ENCODE measurements around the gene KIAA1217.
A peak's percentile ranks its signal among the peaks of the same experiment; 100 is the strongest.

KIAA1217 gene

DNA sequence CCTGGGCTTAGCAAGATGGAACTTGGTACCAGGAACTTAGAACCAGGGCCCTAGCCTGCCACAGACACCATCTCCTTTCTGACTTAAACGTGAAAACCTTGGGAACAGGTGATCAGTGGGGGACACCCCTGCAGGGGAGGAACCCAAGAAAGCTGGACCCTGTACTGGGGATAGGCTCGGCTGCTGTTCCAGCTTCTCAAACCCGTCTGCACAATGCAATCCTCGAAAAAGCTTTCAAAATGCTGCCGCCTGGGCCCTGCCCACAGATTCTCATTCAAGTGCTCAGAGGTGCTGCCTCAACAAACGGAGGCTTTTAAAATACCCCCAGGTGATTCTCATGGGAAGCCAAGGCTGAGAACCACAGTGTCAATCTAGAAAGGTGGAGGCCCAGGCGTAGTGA lies 345.1 kb downstream of the KIAA1217 start:
- DNase-seq, result no peak

DNA sequence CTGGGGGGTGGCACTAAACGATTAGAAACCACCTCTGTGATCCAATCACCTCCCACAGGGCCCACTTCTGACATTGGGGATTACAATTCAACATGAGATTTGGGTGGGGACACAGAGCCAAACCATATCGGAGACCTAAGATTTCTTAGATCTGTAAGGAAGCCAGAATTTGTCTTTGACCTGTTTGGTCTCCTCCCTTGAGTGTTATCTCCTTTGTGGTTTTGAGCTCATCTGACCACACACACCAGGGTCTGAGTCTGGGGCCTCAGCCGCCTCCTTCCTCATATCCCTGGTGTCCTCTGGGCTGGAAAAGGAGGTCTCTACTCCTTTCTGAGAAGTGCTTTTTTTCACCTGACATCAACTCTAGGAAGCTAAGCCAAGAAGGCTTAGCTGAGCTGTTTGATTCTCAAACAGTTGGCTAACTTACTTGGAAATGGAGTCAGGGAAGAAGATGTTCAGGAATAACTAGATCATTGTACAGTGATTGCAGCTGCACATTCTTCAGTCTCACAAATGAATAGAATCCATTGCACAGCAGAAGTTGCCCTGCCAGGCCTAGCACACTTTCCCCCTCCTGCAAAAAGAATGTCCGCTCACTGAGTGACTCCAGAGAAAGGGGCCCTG lies 347.3 kb downstream of the KIAA1217 start:
- DNase-seq, result no peak

GRCh38 chr10:24556750-24557742 lies 348.1 kb downstream of the KIAA1217 start:
- DNase-seq, result peak; percentile 60

DNA sequence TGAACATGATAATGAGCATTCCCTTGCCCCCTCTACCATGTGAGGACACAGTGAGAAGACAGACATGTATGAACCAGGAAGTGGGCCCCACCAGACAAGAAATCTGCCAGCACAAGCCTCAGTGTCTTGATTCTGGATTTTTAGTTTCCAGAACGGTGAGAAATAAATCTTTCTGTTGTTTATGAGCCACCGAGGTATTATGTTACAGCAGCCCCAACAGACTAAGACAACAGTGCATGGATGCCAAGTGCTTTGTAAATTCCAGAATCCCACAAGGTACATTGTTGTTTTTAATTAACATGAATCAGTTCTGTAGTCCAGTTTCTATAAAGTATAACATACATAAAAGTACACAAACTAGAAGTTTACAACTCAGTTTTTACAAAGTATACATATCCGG lies 352.5 kb downstream of the KIAA1217 start:
- DNase-seq, result no peak

DNA sequence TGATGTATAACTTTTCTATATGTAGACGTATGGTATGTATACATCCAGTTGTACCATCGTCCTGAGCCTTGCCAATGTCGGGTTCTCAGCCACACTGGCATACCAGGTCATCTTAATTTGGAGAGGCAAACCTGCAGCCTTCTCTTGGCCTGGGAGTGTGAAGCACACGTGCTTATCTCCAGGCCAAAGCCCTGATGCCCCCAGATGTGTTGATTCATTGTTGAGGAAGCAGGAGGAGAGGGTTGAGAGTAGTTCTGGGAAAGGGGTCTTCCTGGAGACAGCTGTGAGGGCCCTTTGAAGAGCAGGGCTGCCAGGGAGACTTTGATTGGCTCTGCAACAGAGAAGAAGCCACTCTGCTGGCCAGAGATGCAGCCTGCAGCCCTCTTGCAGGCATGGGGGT lies 359.1 kb downstream of the KIAA1217 start:
- DNase-seq, result no peak

DNA sequence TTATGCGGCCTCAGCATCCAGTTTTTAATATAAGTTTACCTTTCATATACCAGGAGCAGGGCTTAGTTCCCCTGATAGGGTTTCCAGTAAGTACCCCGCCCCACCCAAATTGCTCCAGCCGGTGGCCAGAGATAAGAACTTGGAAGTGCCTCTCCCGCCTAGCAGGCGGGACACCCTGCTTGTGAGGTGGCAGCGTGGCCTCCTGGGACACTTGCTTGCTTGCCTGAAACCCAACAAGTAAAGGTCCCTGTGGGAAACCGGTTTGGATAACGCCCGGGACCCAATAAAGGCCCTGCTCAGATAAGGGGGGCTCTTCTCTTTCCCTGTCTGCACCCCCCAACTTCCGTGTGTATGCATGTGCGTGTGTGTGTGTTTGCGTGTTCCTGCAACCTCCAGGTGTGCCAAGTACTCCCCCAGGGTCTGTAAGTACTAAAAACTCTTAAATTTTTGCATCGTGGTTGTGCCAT lies 360.4 kb downstream of the KIAA1217 start:
- no peak for DNase-seq

GRCh38 chr10:24569828-24570657 lies 361.1 kb downstream of the KIAA1217 start:
- no peak for DNase-seq

GRCh38 chr10:24570658-24571426 lies 361.9 kb downstream of the KIAA1217 start:
- DNase-seq, result no peak

DNA sequence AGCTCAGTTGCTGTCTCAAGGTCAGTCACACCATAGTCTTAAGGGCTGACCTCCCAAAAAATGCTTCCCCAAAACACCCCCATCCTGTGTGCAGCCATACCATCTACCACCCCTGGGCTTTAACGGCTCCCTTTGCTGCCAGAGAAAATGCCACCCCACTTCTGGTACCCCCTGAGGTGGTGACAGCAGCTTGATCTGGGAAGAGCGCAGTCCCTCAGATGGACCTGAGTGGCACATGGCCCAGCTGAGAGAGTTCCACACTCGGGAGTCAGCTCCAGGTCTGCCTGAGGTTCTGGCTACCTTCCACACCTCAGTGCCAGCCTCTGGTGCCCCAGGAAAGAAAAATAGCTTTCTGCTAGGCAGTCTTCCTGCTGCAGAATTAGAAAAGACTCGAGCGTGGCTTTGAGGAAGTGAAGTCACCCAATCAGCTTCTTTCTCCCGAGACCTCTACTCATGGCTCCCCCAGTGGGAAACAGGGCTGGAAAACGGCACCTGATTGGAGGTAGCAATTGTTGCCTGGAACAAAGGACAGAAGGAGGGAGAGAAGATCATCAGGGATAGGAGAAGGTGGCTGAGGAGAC lies 363.0 kb downstream of the KIAA1217 start:
- no peak for DNase-seq

DNA sequence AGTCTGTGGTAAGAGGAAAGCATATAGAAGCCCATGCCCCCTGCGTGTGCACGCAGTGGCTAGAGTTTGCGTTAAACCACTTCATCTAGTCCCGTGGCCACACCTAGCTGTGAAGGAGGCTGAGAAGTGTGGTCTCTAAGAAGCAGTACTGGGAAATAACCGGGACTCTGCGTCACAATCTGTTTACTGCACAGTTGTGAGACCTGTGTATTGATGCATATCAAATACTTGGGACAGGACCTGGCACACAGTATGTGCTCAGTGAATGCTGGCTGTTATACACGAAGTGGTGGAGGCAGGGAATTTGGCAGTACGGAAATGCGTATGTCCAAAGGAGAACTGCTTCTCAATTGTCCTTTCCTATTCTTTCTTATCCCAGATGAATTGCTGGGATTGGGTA lies 365.2 kb downstream of the KIAA1217 start:
- no peak for DNase-seq

DNA sequence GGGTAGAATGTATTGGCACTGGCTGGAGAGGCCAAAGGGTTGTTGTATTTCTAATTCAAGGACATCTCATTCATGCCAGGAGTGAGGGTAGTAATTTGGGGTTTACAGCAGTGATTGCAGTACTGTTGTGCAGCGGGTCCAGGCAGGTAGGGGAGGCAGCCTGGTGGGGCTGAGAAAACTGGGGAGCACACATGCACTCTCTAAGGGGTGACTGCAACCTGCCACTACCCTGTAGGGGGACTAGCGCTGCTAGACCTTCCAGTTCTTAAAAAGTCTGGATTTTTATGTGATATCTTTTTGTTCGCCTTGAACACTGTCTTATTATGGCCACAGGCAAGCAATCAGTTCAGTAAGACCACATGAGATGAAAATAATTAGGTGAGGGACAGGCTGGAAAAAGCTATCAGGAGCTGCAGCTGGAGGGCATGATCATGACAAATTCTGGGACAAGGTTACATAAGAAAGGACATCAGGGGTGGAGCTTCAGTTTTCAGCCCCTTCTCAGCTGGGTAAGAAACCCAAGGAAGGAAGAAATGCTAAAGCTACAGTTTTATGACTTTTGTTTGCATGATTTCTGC lies 365.7 kb downstream of the KIAA1217 start:
- DNase-seq, result no peak

GRCh38 chr10:24575481-24576002 lies 366.6 kb downstream of the KIAA1217 start:
- no peak for DNase-seq

DNA sequence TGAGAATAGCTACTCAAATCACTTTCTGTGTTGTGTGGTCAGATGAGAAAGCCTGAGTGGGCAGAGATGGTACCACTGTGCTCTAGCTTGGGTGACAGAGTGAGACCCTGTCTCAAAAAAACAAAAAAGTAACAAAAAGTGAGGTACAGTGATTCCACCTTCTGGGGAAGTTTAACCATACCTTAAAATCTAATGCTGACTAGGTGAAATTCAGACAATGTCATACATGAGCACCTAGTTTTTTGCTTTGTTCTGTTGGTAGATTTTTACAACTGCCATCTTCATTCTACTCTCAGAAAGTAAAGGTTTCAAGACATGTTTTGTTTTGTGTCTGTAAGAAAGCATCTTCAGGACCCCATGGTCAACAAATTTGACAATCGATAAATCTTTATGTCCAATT lies 370.5 kb downstream of the KIAA1217 start:
- no peak for DNase-seq

- no peak for DNase-seq
Observed at GRCh38 chr10:24579906-24580305, 371.0 kb downstream of the KIAA1217 start.

- no peak for DNase-seq
Observed at GRCh38 chr10:24589265-24589664, 380.3 kb downstream of the KIAA1217 start.

GRCh38 chr10:24590697-24591457 lies 381.9 kb downstream of the KIAA1217 start:
- no peak for DNase-seq

GRCh38 chr10:24596217-24596930 lies 387.4 kb downstream of the KIAA1217 start:
- no peak for DNase-seq

GRCh38 chr10:24597426-24597825 lies 388.5 kb downstream of the KIAA1217 start:
- DNase-seq, result no peak
